SK-N-SH (cell line): Measurements from ENCODE around the gene RASGRF2.

ENCODE experiments used
- CHD2 ChIP-seq: fragments of 150-350 bp; IDR thresholded peaks from 2 replicates; pipeline ENCODE4 v1.6.1; 2018; ENCODE audit warnings: low read length; ENCODE audit not compliant: partially characterized antibody
- CTCF ChIP-seq: fragments of 200-600 bp; sonication (generic); IDR thresholded peaks from 2 replicates; pipeline ENCODE4 v1.6.1; 2017; ENCODE audit warnings: antibody characterized with exemption, mild to moderate bottlenecking, moderate library complexity
- EP300 ChIP-seq, 2 experiments: IDR thresholded peaks; 2 replicates each; pipeline versions ENCODE4 v1.4.0 to v1.6.1; 2012; ENCODE audit warnings: borderline replicate concordance in 1 of 2, low read depth in 1 of 2, low read length in 1 of 2
- MEF2A ChIP-seq: IDR thresholded peaks from 2 replicates; pipeline ENCODE4 v1.4.0; 2012; ENCODE audit warnings: low read depth, borderline replicate concordance
- POLR2AphosphoS5 ChIP-seq: IDR thresholded peaks from 2 replicates; pipeline ENCODE4 v1.6.1; 2012; ENCODE audit warnings: low read depth, low read length
- RAD21 ChIP-seq: IDR thresholded peaks from 2 replicates; pipeline ENCODE4 v1.6.1; 2012; ENCODE audit warnings: mild to moderate bottlenecking, low read length
- RCOR1 ChIP-seq: fragments of 150-350 bp; IDR thresholded peaks from 2 replicates; pipeline ENCODE4 v1.6.1; 2017; ENCODE audit warnings: antibody characterized with exemption, low read length
- SMC3 ChIP-seq: IDR thresholded peaks from 2 replicates; pipeline ENCODE4 v1.6.1; 2012; ENCODE audit warnings: low read depth, low read length, improper control_type of control experiment
- TF ChIP-seq, protein P1 (sequence below): IDR thresholded peaks from 2 replicates; pipeline ENCODE4 v1.4.0; 2012; ENCODE audit warnings: low read depth

- TF ChIP-seq CTCF, result no peak
- TF ChIP-seq CHD2, result no peak
- TF ChIP-seq RCOR1, result no peak
- no peak for TF ChIP-seq MEF2A
- TF ChIP-seq RAD21, result no peak
- no peak for TF ChIP-seq SMC3
- TF ChIP-seq POLR2AphosphoS5, result no peak
- no peak for TF ChIP-seq EP300 (IDR thresholded peaks at IDR 0.05; ENCODE audit: borderline replicate concordance in 1 of 2, low read depth in 1 of 2, low read length in 1 of 2)
- TF ChIP-seq, protein P1, sequence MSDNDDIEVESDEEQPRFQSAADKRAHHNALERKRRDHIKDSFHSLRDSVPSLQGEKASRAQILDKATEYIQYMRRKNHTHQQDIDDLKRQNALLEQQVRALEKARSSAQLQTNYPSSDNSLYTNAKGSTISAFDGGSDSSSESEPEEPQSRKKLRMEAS, result no peak
Observed at GRCh38 chr5:80990971-80991370, 30.8 kb downstream of the RASGRF2 start.
